22Rv1 (cell line): ENCODE measurements around the gene KRTAP4-11.
"Not testable (repeated sequence)": the region's sequence is repeated elsewhere in the genome, so short reads cannot be mapped to it uniquely, and the experiment has no call there.

Source experiments
- CTCF ChIP-seq: fragments of 450-650 bp; IDR thresholded peaks from 2 replicates; pipeline ENCODE4 v1.5.1; 2017; ENCODE audit warnings: mild to moderate bottlenecking
- ZFX ChIP-seq: fragments of 450-650 bp; IDR thresholded peaks from 2 replicates; pipeline ENCODE4 v1.6.1; 2017; ENCODE audit warnings: antibody characterized with exemption, borderline replicate concordance

- not testable (repeated sequence) for TF ChIP-seq CTCF, ZFX
Measured at GRCh38 chr17:41083427-41083826, 34.7 kb downstream of the KRTAP4-11 start.
